ENCODE data around the gene LONRF2. TPM values are rescaled to one million over a fixed set of nuclear protein-coding genes. Genes with fewer than 3 reads are reported as not detected.
A peak's percentile ranks its signal among the peaks of the same experiment; 100 is the strongest.

The LONRF2 gene
- total RNA-seq, 1 donor from 2014 or later: 1.3 TPM

- no peak overlapping the region for H3K4me3 ChIP-seq (ENCODE audit: low read depth, low read length)
- TF ChIP-seq, protein P1, sequence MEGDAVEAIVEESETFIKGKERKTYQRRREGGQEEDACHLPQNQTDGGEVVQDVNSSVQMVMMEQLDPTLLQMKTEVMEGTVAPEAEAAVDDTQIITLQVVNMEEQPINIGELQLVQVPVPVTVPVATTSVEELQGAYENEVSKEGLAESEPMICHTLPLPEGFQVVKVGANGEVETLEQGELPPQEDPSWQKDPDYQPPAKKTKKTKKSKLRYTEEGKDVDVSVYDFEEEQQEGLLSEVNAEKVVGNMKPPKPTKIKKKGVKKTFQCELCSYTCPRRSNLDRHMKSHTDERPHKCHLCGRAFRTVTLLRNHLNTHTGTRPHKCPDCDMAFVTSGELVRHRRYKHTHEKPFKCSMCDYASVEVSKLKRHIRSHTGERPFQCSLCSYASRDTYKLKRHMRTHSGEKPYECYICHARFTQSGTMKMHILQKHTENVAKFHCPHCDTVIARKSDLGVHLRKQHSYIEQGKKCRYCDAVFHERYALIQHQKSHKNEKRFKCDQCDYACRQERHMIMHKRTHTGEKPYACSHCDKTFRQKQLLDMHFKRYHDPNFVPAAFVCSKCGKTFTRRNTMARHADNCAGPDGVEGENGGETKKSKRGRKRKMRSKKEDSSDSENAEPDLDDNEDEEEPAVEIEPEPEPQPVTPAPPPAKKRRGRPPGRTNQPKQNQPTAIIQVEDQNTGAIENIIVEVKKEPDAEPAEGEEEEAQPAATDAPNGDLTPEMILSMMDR (conservative IDR thresholded peaks at IDR 0.05; ENCODE audit: low read depth, low read length): no peak
- no peak for DNase-seq (ENCODE audit: low read depth)
Measured at GRCh38 chr2:100264121-100264520, 58.2 kb downstream of the LONRF2 start.

DNA sequence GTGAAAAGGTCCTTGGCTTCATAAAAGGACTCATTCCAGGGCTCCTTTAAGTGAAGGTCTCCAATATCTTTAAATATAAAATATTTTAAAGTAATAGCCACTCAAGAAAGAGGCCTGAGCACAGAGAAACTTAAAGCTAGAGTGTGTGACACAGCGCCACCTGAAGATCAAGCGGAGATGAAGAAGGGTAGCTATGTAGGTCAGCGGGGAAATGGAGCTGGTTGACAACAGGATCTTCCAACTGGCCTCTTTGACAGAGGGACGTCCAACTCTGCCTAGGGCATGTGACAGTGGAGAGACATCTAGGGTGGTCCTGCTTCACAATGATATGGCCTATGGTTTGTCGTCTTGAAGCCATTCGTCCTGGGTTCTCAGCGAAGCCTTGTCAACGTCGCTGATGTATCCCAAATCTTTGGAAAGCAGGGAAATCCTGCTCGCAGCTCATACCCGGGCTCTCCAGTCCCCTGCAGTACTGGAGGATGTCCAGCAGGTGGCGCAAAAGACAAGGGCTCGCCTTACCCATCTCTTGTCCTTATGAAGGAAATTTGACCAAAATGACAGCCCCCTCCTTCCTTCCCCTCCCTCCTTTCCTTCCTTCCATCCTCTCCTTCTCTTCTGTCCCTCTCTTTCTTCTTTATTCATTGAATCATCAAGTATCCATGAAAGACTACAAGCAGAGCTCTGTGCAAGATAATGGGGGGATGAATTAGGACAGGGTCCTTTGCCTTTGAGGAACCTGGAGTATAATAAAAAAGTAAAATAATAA lies 59.6 kb downstream of the LONRF2 start:
- no peak overlapping the region for H3K4me3 ChIP-seq (ENCODE audit: low read depth, low read length)
- TF ChIP-seq, protein P1 (conservative IDR thresholded peaks at IDR 0.05; ENCODE audit: low read depth, low read length): peak; percentile 96
- DNase-seq (ENCODE audit: low read depth): no peak

DNA sequence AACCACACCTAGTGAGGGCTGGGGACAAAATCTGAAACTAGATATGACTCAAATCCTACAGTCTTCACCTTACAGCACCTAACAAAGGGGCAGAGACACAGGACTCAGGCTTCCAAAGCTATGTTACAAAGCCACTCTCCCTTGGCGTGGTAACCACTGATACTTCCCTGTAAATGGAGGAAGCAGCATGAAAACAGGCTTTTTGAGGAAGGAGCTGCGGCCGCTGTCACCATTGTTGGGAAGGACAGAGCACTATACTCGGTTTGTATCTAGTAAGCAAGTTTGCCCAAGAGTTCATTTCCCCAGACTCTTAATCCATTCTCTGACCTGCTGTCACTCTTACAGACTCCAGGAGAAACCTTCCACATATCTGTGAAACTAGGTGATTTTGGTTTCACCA lies 60.3 kb downstream of the LONRF2 start:
- TF ChIP-seq, protein P1 (conservative IDR thresholded peaks at IDR 0.05; ENCODE audit: low read depth, low read length): no peak
- H3K4me3 ChIP-seq (ENCODE audit: low read depth, low read length): no peak overlapping the region
- no peak for DNase-seq (ENCODE audit: low read depth)

DNA sequence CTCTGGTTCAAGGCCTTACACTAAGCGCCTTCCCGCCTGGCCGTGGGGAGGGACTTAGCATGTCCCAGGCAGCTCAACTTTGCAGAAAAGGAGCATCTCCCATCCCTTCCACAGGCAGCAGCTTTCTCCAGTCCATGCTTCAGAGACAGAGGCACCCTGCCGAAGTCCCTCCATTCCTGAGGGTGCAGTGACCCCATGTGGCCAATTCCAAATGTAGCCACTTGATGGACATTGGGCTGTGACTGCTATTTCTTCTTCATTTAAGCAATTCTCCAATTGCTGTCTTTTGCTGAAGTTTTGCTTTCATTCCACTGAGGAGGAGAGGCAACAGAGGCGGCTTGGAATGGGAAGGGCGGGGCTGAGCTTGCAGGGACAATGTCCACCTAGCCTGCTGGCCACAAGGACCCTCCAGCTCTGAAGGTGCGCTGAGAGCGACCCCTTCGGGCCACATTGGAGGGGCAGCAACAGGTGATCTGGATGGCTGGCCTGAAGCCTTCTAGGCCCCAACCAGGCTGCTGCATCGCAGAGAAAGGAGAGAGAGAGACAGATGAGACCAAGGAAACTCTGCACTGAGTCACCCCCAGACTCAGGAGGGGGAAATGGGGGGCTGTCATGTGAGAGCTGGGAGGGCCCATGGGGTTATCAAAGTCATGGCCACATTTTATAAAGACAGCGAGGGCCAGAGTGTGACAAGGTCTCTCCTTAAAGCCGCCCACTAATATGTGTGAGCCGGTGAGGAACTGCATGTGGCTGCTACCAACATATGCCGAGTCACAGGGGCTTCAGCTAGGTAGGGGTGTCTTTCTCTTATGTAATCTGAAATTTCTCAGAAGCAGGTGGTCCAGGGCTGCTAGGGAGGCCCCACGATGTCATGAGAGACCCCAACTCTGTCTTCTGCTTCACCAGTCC lies 61.3 kb downstream of the LONRF2 start:
- DNase-seq (ENCODE audit: low read depth): no peak
- TF ChIP-seq, protein P1 (conservative IDR thresholded peaks at IDR 0.05; ENCODE audit: low read depth, low read length): peak; percentile 79
- H3K4me3 ChIP-seq (ENCODE audit: low read depth, low read length): no peak overlapping the region

DNA sequence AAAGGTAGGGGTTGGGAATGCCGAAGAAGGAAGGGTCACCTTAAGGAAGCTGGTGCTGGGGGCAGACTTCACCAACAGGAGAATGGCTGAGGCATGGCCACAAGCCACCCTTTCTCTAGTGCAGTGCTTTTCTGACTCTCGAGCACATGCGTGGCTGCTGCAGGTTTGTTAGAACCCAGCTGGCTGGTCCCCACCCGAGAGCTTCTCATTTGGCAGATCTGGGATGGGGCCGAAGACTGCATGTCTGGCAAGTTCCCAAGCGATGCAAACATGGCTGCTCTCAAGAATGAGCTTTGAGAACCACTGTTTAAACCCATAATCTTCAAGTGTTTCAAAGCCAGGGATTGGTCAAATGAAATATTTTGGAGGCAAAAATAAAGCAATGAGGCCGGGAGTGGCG lies 63.2 kb downstream of the LONRF2 start:
- no peak for DNase-seq (ENCODE audit: low read depth)
- TF ChIP-seq, protein P1 (conservative IDR thresholded peaks at IDR 0.05; ENCODE audit: low read depth, low read length): no peak
- no peak overlapping the region for H3K4me3 ChIP-seq (ENCODE audit: low read depth, low read length)

GRCh38 chr2:100257939-100258338 lies 64.4 kb downstream of the LONRF2 start:
- no peak overlapping the region for H3K4me3 ChIP-seq (ENCODE audit: low read depth, low read length)
- no peak for DNase-seq (ENCODE audit: low read depth)
- TF ChIP-seq, protein P1 (conservative IDR thresholded peaks at IDR 0.05; ENCODE audit: low read depth, low read length): no peak

All from epithelial cell of proximal tubule (primary cell).